GM18907 (cell line): ENCODE measurements around the gene RALGAPA1.
"Not testable (repeated sequence)": the region's sequence is repeated elsewhere in the genome, so short reads cannot be mapped to it uniquely, and the experiment has no call there.

Experiments
- ATAC-seq: cut with Tn5 transposase; IDR thresholded peaks from one replicate; pipeline ENCODE4 v1.9.1; 2021; ENCODE audit warnings: mild to moderate bottlenecking, moderate library complexity; ENCODE audit not compliant: unreplicated experiment

The RALGAPA1 gene

DNA sequence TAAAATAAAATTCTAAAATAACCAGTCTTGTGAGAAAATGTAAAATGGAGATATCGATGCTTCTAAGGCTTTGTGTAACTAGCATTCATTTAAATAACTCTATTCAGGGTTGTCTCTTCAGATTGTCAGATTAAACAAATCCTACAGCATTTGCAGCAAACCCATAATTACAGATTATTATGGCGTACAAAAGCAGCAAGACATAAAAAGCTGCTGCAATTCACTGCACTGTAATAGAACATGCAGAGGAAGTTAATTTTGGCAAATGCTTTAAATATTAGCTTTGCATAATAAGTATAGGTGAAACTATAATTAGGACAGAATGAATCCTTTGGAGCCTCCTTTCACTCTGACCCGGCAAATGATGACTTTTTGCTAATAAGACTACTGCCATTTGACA lies 176.8 kb downstream of the RALGAPA1 start:
- ATAC-seq = no peak

DNA sequence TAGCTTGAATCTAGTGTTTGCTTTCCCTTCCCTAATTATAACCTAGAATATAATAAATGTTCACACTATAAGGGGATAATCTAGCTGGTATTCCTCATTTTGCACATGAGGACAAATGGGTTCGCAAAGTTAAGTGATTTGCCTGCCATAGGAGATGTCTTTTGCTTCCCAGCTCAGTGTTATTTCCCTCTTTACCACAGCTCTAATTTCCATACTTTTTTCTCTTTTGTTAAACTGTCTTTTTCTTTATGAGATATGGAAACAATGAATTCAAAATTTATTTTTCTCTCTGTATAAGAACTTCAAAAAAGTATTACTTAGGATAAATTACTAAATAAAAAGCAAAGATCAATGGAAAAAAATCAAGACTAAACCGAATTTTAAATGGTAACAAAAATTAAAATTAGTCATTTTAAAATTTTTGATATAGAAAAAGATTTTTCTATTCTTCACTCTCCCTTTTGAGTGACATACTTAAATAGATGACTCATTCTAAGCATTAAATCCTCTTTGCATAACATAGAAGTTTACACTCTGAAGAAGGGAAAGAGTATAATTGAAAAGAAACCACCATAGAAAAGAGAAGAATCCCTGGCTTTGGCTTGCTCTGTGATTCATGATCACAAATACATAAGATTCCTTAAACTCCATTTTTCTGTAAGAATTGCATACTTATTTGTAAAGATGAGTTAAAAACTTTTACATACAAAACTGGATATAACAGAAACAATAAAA lies 177.9 kb downstream of the RALGAPA1 start:
- no peak for ATAC-seq

DNA sequence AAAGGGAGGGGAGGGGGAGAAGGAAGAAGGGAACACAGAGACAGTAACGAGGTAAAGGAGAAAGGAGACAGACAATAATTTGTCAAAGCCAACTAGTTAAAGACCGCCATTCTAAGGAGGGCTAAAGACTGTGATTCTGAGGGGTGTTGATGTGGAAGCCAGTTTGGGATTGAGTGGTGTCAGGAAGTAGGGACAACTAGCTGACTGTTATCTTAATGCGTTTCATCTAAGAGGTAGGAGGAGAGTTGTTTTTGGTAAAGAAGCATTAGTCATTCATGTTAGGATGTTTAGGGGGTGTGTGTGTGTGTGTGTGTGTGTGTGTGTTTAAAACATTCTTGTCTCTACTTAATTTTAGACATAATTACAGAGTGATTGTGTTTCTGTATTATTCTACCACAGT lies 180.1 kb downstream of the RALGAPA1 start:
- no peak for ATAC-seq

DNA sequence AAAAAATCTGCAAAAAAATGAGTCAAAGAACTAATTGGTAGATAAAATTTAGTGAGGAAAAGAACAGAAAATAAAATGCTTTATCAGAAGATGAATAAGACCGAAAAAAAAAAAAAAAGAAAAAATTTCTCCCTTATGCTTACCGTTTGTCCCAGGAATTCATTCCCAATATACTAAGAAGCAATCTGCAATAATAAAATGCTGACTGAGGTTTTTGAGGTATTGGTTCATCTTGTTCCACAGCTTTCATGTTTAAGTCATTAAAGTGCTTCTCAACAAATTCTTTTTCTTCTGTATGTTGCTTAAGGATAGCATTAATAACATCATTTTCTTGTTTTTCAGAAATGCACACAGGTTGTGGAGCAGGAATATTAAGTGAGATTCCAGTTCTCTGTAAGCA lies 182.1 kb downstream of the RALGAPA1 start:
- ATAC-seq = not testable (repeated sequence)

DNA sequence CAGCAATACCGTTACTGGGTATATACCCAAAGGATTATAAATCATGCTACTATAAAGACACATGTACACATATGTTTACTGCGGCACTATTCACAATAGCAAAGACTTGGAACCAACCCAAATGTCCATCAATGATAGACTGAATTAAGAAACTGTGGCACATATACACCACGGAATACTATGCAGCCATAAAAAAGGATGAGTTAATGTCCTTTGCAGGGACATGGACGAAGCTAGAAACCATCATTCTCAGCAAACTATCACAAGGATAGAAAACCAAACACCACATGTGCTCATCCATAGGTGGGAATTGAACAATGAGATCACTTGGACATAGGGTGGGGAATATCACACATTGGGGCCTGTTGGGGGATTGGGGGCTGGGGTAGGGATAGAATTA lies 187.1 kb downstream of the RALGAPA1 start:
- not testable (repeated sequence) for ATAC-seq

DNA sequence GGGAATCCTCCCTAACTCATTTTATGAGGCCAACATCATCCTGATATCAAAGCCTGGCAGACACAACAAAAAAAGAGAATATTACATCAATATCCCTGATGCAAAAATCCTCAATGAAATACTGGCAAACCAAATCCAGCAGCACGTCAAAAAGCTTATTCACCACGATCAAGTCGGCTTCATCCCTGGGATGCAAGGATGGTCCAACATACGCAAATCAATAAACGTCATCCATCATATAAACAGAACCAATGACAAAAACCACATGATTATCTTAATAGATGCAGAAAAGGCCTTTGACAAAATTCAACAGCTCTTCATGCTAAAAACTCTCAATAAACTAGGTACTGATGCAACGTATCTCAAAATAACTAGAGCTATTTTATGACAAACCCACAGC lies 189.1 kb downstream of the RALGAPA1 start:
- not testable (repeated sequence) for ATAC-seq

DNA sequence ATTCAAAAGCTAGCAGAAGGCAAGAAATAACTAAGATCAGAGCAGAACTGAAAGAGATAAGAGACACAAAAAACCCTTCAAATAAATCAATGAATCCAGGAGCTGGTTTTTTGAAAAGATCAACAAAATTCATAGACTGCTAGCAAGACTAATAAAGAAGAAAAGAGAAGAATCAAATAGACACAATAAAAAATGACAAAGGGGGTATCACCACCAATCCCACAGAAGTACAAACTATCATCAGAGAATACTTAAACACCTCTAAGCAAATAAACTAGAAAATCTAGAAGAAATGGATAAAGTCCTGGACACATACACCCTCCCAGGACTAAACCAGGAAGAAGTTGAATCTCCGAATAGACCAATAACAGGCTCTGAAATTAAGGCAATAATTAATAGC lies 189.6 kb downstream of the RALGAPA1 start:
- ATAC-seq = not testable (repeated sequence)

DNA sequence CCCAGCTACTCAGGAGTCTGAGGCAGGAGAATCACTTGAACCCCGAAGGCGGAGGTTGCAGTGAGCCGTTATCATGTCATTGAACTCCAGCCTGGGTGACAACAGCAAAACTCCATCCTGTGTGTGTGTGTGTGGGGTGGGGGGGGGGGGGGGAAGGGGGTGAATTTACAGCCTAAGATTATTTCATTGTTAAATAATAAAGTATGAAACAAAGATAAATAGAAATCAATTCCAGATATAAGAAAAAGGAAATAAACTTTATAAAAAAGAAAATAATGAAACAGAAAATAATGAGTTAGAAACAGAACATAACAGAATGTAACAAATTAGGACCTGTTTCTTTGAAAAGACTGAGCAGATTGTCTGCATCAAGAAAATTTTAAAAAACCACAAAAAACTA lies 191.6 kb downstream of the RALGAPA1 start:
- no peak for ATAC-seq

DNA sequence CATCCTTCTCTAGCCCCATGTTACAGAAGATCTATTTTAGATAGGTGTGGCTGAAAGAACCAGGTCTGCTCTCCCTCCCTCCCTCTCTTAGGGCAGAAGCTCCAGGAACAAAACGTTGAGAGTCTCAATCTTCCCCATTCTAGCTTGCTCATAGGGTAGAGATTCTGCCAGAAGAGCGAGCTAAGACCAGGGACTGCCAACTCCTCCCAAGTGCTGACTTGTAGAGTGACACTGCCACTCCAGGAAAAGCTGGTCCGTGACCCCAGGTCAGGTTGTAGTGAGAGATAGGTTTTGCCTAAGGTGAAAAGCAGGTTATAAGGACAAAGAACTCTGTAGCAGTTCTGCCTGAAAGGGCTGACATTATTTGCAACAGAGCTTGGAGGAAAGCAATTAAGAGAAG lies 201.7 kb downstream of the RALGAPA1 start:
- ATAC-seq = no peak

DNA sequence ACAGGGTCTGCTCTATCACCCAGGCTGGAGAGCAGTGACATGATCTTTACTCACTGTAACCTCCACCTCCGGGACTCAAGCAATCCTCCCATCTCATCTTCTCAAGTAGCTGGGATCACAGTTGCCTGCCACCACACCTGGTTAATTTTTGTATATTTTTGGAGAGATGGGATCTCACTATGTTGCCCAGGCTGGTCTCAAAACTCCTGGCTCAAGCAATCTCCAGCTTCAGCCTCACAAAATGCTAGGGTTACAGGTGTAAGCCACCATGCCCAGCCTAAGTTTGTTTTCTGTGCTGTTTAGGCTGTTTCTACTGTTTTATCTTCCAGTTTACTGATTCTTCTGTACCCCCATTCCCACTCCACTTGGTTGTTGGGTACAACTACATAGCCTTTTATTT lies 208.8 kb downstream of the RALGAPA1 start:
- ATAC-seq = no peak

DNA sequence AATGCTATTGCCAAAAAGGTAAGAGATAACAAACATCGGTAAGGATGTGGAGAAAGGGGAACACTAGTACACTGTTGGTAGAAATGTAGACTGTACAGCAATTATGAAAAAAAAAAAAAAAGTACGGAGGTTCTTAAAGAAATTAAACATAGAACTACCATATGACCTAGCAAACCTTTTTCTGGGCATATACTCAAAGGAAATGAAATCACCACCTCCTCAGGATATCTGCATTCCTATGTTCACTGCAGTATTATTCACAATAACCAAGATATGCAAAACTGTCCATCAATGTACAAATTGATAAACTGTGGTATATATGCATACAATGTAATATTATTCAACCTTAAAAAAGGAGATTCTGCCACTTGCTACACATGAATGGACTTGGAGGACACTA lies 214.5 kb downstream of the RALGAPA1 start:
- no peak for ATAC-seq

DNA sequence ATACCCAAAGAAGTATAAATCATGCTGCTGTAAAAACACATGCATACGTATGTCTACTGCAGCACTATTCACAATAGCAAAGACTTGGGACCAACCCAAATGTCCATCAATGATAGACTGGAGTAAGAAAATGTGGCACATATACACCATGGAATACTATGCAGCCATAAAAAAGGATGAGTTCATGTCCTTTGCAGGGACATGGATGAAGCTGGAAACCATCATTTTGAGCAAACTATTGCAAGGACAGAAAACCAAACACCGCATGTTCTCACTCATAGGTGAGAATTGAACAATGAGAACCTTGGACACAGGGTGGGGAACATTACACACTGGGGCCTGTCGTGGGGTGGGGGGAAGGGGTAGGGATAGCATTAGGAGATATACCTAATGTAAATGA lies 221.7 kb downstream of the RALGAPA1 start:
- not testable (repeated sequence) for ATAC-seq

DNA sequence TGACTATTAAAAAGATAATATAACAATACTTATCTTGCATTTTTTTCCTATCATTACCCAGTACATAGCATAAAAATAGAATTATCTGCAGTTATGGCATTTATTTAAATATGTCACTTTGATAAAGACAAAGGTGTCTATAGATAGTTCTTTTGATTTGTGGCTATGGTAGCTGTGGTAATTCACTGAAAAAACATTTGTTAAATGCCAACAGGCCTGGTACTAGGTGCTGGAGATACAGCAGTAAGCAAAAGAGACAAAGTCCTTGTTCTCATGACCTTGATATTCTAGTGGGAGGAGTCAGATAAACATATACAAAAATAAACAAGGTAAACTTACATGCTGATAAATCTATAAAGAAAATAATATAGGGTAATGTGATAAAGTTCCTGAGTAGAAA lies 230.5 kb downstream of the RALGAPA1 start:
- no peak for ATAC-seq

DNA sequence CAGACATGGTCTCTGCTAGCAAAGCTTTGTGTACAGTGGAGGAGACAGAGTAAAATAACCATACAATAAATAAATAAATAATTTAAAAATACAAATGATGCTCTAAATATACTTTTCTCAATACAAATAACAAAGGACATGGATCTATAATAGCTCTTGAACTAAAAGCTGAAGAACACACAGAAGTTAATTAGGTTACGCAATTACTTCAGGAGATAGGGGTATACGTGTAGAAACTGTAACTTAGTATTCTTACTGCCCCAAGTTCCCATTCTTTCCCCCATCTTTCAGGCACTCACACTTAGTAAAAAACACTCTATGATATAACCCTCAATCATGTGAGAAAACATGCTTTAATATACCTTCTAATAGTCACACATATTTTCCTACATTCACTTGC lies 231.0 kb downstream of the RALGAPA1 start:
- ATAC-seq = no peak

DNA sequence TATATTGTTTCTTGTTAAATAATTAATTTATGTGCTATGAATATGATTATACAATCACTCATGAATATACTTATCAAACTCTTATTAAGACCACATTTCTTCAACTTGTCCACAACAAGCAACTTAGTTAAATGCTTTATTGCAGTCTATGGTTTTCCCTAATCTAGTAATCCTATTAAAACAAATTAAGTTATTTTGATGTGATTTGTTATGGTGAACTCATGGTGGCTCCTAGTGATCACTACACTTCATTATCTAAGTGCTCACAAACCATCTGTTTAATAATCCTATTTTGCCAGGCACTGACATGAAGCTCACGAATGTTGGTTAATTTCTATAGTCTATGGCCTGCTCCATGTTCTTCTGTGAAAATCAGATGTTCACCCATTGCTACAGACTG lies 232.2 kb downstream of the RALGAPA1 start:
- no peak for ATAC-seq

DNA sequence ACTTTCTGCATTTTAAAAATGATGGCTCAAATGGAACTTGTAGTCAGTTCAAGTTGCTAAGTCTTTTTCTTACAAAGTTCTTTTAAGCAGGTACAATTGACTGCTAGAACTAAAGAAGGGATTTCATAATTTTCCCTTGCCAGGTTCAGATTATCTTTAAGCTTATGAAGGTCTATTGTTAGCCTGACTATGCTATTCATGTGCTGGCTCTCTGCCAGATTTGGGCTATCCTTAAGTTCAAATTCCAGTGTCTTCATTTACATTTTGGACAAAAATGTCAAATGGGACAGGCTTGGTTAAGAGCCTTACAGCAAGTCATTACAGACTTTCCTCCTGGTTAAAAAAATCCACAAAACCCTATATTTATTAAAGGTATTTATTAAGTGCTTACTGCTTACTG lies 232.8 kb downstream of the RALGAPA1 start:
- ATAC-seq = no peak

DNA sequence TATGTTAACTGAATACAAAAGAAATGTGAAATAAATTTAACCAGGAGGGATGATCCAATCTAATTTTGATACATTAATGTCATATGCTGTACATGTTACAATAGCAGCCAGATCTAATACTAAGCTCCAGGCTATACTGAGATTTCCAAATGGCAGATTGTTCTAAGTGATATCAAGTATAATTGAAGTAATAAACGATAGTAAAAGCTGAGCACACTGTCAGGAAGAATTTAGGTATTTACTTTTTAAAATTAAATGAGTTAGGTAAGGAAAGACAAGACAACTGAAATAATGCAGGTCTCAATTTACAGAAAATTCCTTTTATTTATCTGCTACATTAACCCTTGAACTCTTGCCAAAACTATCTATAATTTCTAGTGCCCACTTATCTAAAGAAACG lies 235.2 kb downstream of the RALGAPA1 start:
- no peak for ATAC-seq

DNA sequence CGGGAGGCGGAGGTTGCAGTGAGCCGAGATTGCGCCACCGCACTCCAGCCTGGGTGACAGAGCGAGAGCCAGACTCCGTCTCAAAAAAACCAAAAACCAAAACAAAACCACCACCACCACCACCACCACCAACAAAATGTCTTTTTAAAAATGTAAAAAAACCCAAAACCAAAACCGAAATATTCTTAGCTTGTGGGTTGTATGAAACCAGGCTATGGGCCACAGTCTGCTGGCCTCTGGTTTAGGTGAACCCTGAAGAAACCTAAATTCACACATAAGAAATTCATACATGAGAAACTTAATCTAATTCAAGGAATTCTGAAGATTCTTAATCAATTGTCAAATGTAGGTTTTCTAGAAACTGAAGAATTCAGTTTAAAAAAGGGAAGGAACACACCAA lies 237.5 kb downstream of the RALGAPA1 start:
- ATAC-seq = no peak

DNA sequence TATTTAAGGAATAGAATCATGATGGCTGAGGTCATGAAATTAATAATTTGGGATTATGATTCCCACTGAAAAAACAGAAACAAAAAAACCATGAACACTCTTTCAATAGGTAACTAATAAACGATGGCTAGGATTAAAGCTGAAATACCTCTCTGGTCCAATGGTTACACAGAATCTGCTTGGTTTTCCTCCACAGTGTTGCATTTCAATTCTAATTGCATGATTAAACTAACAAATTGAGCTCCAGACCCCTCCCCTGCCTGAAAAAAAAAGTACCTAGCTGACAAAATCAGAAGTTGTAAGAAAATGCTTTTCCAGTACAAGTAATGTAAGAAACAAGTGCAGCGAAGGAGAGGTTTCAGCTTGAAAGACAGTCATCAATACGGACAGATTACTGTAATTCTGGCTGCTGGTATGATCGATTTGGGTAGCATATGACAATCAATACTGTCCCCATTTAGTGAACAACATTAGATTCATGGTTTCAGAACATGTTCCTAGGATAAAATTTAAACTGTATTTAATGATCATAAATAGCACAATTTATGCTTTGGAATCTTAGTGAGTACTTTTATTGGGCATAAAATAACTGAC lies 243.1 kb downstream of the RALGAPA1 start:
- no peak for ATAC-seq

DNA sequence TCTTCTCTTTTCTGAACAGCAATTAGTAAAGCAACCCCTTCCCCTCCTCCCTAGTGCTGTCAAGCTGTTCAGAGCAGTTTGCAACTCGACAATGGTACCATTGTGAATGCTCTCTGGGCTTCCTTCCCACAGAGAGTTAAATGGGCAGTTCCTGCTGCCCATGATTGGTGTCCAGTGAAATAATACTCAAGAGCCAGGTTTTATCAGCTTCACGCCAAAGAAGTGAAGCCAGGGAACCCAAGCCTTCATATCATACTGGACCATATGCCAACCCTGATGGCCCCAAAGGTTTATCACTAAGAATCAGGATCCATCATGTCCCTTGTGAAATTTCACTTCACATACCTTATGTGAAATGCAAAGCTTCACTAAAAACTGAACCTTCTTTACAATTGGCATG lies 250.4 kb downstream of the RALGAPA1 start:
- ATAC-seq = no peak

DNA sequence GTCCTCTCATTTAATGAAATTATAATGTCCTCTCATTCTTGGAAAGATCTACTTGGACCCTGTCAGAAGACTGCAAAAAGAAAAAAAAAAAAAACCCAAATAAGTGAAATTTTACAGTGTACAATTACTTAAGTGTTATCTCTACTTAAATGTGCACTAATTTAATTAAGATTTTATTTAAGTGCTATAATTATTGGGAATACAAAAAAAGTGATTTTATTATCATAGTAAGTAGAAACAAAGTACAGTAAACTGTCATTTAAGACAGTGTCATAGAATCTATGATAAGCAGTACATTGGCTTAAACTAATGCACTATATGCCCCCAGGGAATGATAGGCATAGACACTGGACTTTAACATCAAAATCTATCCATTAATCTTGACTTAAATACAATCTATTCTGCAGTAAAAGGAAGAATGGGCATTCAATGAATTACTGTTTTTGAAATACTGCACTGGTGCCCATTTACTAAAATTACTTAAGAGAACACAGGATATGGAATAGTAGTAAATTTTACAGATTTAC lies 251.8 kb downstream of the RALGAPA1 start:
- ATAC-seq = no peak

DNA sequence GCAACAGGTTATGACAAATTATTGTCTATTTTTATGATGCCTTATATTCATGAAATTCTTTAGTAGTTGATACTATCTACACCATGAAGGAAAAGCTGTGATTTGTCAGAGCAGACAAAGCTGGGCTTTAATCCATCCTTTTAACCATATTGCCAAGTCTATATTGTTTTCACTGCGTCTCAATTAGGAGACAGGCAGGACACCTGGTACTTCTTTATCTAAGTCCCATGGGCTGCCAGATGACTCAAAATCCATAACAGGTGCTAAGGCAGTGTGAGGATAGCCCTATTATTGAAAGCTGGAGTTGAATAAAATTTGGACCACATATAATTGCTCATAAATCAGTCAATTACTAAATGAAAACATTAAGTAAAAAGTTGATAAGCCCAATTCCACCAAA lies 252.5 kb downstream of the RALGAPA1 start:
- ATAC-seq = no peak

DNA sequence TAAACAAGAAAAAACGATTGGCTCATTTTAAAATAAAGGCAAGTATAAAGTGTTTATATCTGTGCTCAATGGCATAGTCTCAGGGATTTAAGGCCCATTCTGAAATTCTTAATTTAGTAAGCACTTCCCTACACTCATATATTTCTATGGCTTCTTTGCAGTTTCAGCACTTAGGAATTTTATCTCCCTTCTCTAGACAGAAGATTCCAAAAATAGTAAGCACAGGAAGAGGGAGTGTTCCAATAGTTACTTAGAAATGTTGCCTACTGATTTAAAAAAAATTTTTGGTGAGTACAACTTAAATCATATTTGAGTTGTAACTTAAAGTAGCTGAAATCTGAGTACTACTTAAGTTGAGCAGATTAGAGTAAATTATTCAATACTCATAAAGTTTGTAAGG lies 255.3 kb downstream of the RALGAPA1 start:
- no peak for ATAC-seq
